ENCODE measurements around the gene HRCT1.

The HRCT1 gene

GRCh38 chr9:35899021-35899420 is 7.0 kb upstream of the HRCT1 start:
- no peak for TF ChIP-seq CTCF (IDR thresholded peaks at IDR 0.05)

GRCh38 chr9:35903049-35903448 is 3.0 kb upstream of the HRCT1 start:
- TF ChIP-seq CTCF (IDR thresholded peaks at IDR 0.05): peak; percentile 71

GRCh38 chr9:35904338-35904737 is 1.7 kb upstream of the HRCT1 start:
- TF ChIP-seq CTCF (IDR thresholded peaks at IDR 0.05): no peak

- no peak for TF ChIP-seq CTCF (IDR thresholded peaks at IDR 0.05)
Observed at GRCh38 chr9:35905051-35905781, 786 bp upstream of the HRCT1 start.

GRCh38 chr9:35906923-35907699 is 1.1 kb downstream of the HRCT1 start:
- no peak for TF ChIP-seq CTCF (IDR thresholded peaks at IDR 0.05)

GRCh38 chr9:35907711-35908503 is 1.9 kb downstream of the HRCT1 start:
- TF ChIP-seq CTCF (IDR thresholded peaks at IDR 0.05): no peak

GRCh38 chr9:35908504-35909125 is 2.6 kb downstream of the HRCT1 start:
- no peak for TF ChIP-seq CTCF (IDR thresholded peaks at IDR 0.05)

All from LNCAP (cell line).